Heart right ventricle (tissue), 16 donors: ENCODE measurements around the gene FGF22. TPM values are rescaled to one million over a fixed set of nuclear protein-coding genes. Genes with fewer than 3 reads are reported as not detected.

ENCODE experiments used
- ATAC-seq, 8 donors: fragments of 200-7000 bp; cut with Tn5 transposase; one replicate each; pipeline ENCODE4 v1.9.1; 2020; ENCODE audit warnings: mild to moderate bottlenecking in 8 of 8, moderate library complexity in 8 of 8, moderate number of reproducible peaks in 1 of 8
- DNase-seq, 2 donors: peaks; one replicate each; pipeline ENCODE4 v3.0.0-alpha.2; 2020
- H3K27ac ChIP-seq, 10 donors: fragments of 200-600 bp; sonication (generic) in 2 of 10; one replicate each; pipeline versions ENCODE4 v1.5.0 to v1.8.0; 2020 to 2022; ENCODE audit warnings: mild to moderate bottlenecking in 3 of 10
- H3K27me3 ChIP-seq, 7 donors: fragments of 200-600 bp; one replicate each; pipeline ENCODE4 v1.8.0; 2021 to 2022; ENCODE audit warnings: mild to moderate bottlenecking in 2 of 7
- H3K36me3 ChIP-seq, 9 donors: fragments of 200-600 bp; sonication (generic) in 1 of 9; one replicate each; pipeline versions ENCODE4 v1.5.0 to v1.8.0; 2020 to 2022; ENCODE audit warnings: mild to moderate bottlenecking in 2 of 9
- H3K4me1 ChIP-seq, 9 donors: fragments of 200-600 bp; sonication (generic) in 1 of 9; one replicate each; pipeline versions ENCODE4 v1.5.0 to v1.8.0; 2020 to 2022; ENCODE audit warnings: mild to moderate bottlenecking in 4 of 9
- H3K4me3 ChIP-seq, 10 donors: fragments of 200-600 bp; sonication (generic) in 2 of 10; one replicate each; pipeline versions ENCODE4 v1.5.0 to v1.8.0; 2020 to 2022; ENCODE audit warnings: mild to moderate bottlenecking in 7 of 10, moderate library complexity in 2 of 10
- H3K9me3 ChIP-seq, 11 donors: fragments of 200-600 bp in 10 of 11; sonication (generic) in 2 of 11; one replicate each; pipeline versions ENCODE4 v1.5.0 to v1.8.0; 2013 to 2022; ENCODE audit warnings: mild to moderate bottlenecking in 2 of 11, control low read depth in 1 of 11, moderate library complexity in 1 of 11
- CTCF ChIP-seq, 9 donors: fragments of 200-600 bp; sonication (generic) in 2 of 9; IDR thresholded peaks; one replicate each; pipeline versions ENCODE4 v1.5.0 to v1.8.0; 2021 to 2022; ENCODE audit warnings: antibody characterized with exemption in 9 of 9, mild to moderate bottlenecking in 5 of 9, moderate library complexity in 1 of 9
- WGBS, 2 donors: extraction: QIAGEN DNeasy Blood & Tissue Kit; methylation state at CpG; one replicate each; pipeline ENCODE4 v1.1.7; 2013; ENCODE audit warnings: inconsistent platforms in 1 of 2; 5-methylcytosine and 5-hydroxymethylcytosine counted together
- intact Hi-C, 10 donors: fragments of 100-400 bp; cut with DNase I; formaldehyde crosslinking; loops; one replicate each; pipeline versions ENCODE4 v1.11.1 to v1.14.2; 2022
- long read RNA-seq, 3 donors: library from polyadenylated mRNA; unstranded; transcript quantifications; one replicate each; pipeline ENCODE4 v2.0.0, GENCODE V29; 2020 to 2021
- polyA plus RNA-seq, 2 donors: library from polyadenylated mRNA; stranded (reverse); fragments of 200-250 nt; gene quantifications; one replicate each; pipeline ENCODE4 v1.2.3, GENCODE V29; 2013
- total RNA-seq, 10 donors: library from RNA; stranded (reverse); fragmentation: NEBNext Ultra II Directional in 3 of 10; extraction: Animal tissue kit (Norgen Biotek cat#: 25700) in 3 of 10; gene quantifications; one replicate each; pipeline versions ENCODE4 v1.2.1 to v1.2.4, GENCODE V29; 2021 to 2023
- donor health status: Arrhythmogenic right ventricular cardiomyopathy.
- donor health status: ischemic (EF 13 %, LVEDD 7.1; RV severe dilation, severe dysfunction).
- donor health status: healthy with polysubstance abuse.
- donor health status: DM: no; HTN: yes; CAD: no.
- donor health status: DM: no; HTN: no; CAD: no.
- donor health status: ischemic (EF 25% LVEDD 6.9; RV normal size, moderate dysfunction).
- donor health status: ischemic (EF 25% LVEDD 5.7; RV mildly dilated, moderate dysfunction).
- donor health status: healthy.
- donor health status: DM: yes; HTN: yes; CAD: no.
- donor health status: Ischemic cardiomyopathy.
- donor health status: ischemic (EF 35%, LVEDD 5.7; RV mildly dilated, moderate dysfunction).
- donor health status: nonischemic (EF 11% LVEDD 7.7; RV severe dilation, severe dysfunction).
- donor health status: DM: yes; HTN: yes; CAD: no.
- donor health status: PGD.
- donor health status: ischemic (EF 29% LVEDD 5.4; RV normal size, mild dysfunction).
- donor health status: nonischemic (EF 23%, LVEDD 6.1; RV moderate dilation, normal function).

The FGF22 gene
- total RNA-seq (under 1 TPM in 5 of 10 donors, not detected in 5; 0.20 to 0.36 (median 0.30) TPM), polyA plus RNA-seq (under 1 TPM; 0.16 to 0.44 TPM)
- long read RNA-seq, donor 1, result 0 reads
- long read RNA-seq, donor 2, result 0 reads
- long read RNA-seq, donor 3, result 0 reads

GRCh38 chr19:639253-640160 lies at the start of gene FGF22:
TSS of gene FGF22 (plus strand) at chr19:639879. CDS start at chr19:639926, 47 bp downstream.
- H3K27me3 ChIP-seq, result peaks cover 0 to 16% (median 0%) of the 10 kb centered on the region in 7 donors
- H3K9me3 ChIP-seq, result no peaks in the 10 kb centered on the region
- DNase-seq (peak; percentile 92 to 96), ATAC-seq (peak; percentile 80 to 94 (median 92))
- TF ChIP-seq CTCF (IDR thresholded peaks at IDR 0.05), result peak in 1 of 9 donors; percentile 6
- 5% methylated on average over 104 to 106 of the region's 109 CpGs for WGBS, 2 donors
- peaks cover 0 to 2% (median 0%) of the 10 kb centered on the region in 9 donors for H3K36me3 ChIP-seq
- peak within 1 kb of the TSS in 3 of 10 donors; percentile 4 to 31 (median 23) for H3K27ac ChIP-seq
- intact Hi-C loops, result loop anchor here in 1 of 10 donors (10.0 kb wide), 1 partner anchor 105 kb away; the partner anchor contains the start of gene CDC34
- H3K4me1 ChIP-seq, result peaks cover 4 to 15% (median 10%) of the 10 kb centered on the region in 9 donors
- peak within 1 kb of the TSS in 9 of 10 donors; percentile 27 to 56 (median 48) for H3K4me3 ChIP-seq

- DNase-seq, result no peak
- H3K36me3 ChIP-seq, result no peaks in the 10 kb centered on the region
- TF ChIP-seq CTCF (IDR thresholded peaks at IDR 0.05), result no peak
- no peak for ATAC-seq
- H3K4me3 ChIP-seq, result peak overlapping the region in 4 of 10 donors; percentile 12 to 31 (median 21)
- 2 to 3% methylated on average over 32 to 50 of the region's 50 CpGs for WGBS, 2 donors
- intact Hi-C loops, result loop anchor here in 1 of 10 donors (10.0 kb wide), 1 partner anchor 144 kb away; no protein-coding TSS in a partner anchor
- H3K4me1 ChIP-seq, result peaks cover 3 to 28% (median 17%) of the 10 kb centered on the region in 9 donors
- no peak overlapping the region for H3K27ac ChIP-seq
- no peaks in the 10 kb centered on the region for H3K9me3 ChIP-seq
- H3K27me3 ChIP-seq, result peaks cover 27 to 60% (median 50%) of the 10 kb centered on the region in 7 donors
These were observed 49.3 kb upstream of the FGF22 start for GRCh38 chr19:590396-590745.

GRCh38 chr19:590750-591098 lies 49.0 kb upstream of the FGF22 start:
- 5 to 8% methylated on average over 11 to 41 of the region's 41 CpGs for WGBS, 2 donors
- H3K36me3 ChIP-seq, result no peaks in the 10 kb centered on the region
- H3K4me1 ChIP-seq, result peaks cover 3 to 28% (median 17%) of the 10 kb centered on the region in 9 donors
- no peaks in the 10 kb centered on the region for H3K9me3 ChIP-seq
- H3K27me3 ChIP-seq, result peaks cover 27 to 60% (median 50%) of the 10 kb centered on the region in 7 donors
- intact Hi-C loops, result loop anchor here in 1 of 10 donors (10.0 kb wide), 1 partner anchor 144 kb away; no protein-coding TSS in a partner anchor
- no peak overlapping the region for H3K27ac ChIP-seq
- peak overlapping the region in 4 of 10 donors; percentile 12 to 31 (median 21) for H3K4me3 ChIP-seq
- TF ChIP-seq CTCF (IDR thresholded peaks at IDR 0.05), result no peak
- ATAC-seq (no peak), DNase-seq (no peak)
